Measurements from ENCODE around the gene CAMK2A. TPM values are rescaled to one million over a fixed set of nuclear protein-coding genes. Genes with fewer than 3 reads are reported as not detected.

CAMK2A gene
- total and polyA plus RNA-seq, 10 donors = 0.03 to 1.1 (median 0.66) TPM; not detected in 2

DNA sequence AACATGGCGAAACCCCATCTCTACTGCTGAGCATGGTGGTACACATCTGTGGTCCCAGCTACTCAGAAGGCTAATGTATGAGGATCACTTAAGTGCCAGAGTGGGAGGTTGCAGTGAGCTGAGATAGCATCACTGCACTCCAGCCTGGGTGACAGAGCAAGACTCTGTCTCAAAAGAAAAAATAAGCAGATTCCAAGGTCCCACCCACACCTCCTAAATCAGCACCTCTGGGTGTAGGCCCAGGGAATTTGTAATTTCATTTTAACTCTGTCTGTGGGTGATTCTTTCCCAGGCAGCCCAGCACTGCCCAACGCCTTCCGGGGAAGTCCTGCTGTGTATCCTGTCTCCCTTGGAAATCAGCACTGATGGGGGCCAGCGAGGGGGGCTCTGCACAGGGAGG lies 12.5 kb downstream of the CAMK2A start:
- Histone ChIP-seq H3K36me3 (no peaks in the 10 kb centered on the region), H3K27me3 (replicated peaks in 1 of 7) (peaks cover 0 to 6% (median 0%) of the 10 kb centered on the region in 7 donors), H3K4me1 (no peaks in the 10 kb centered on the region), H3K4me3 (no peak overlapping the region), H3K9me3 (no peaks in the 10 kb centered on the region), H3K27ac (no peak overlapping the region)
- intact Hi-C loops (cut with DNase I; ENCODE audit: low total_unique reads) = no loop called here
- DNase-seq = no peak
- TF ChIP-seq POLR2A (IDR thresholded peaks at IDR 0.05) (no peak), POLR2AphosphoS5 (IDR thresholded peaks at IDR 0.05) (no peak)
- TF ChIP-seq, protein P1, sequence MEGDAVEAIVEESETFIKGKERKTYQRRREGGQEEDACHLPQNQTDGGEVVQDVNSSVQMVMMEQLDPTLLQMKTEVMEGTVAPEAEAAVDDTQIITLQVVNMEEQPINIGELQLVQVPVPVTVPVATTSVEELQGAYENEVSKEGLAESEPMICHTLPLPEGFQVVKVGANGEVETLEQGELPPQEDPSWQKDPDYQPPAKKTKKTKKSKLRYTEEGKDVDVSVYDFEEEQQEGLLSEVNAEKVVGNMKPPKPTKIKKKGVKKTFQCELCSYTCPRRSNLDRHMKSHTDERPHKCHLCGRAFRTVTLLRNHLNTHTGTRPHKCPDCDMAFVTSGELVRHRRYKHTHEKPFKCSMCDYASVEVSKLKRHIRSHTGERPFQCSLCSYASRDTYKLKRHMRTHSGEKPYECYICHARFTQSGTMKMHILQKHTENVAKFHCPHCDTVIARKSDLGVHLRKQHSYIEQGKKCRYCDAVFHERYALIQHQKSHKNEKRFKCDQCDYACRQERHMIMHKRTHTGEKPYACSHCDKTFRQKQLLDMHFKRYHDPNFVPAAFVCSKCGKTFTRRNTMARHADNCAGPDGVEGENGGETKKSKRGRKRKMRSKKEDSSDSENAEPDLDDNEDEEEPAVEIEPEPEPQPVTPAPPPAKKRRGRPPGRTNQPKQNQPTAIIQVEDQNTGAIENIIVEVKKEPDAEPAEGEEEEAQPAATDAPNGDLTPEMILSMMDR (IDR thresholded peaks at IDR 0.05 in 8 of 11, conservative IDR thresholded peaks at IDR 0.05 in 3 of 11) = no peak
- 74 to 90% (median 81%) methylated on average over 3 to 4 of the region's 4 CpGs for WGBS, 5 donors

DNA sequence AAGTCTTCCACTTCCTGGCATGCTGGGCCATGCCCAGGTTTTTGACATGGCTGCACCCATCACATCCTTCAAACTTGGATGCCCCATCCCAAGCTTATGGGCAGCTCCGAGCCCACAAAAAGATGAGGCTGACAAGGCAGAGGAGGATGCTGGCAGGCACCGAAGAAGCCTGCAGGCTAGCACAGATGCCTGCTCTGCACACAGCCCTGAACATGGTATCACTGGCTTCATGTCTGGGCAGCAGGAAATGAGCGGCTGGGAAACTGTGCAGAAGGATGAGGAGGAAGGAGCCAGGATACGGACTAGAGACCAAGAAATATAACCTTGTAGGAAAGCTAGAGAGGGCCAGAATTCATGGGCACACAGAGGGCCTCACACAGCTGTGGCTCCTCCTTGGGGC lies 14.8 kb downstream of the CAMK2A start:
- H3K4me1 ChIP-seq = no peaks in the 10 kb centered on the region
- H3K27me3 ChIP-seq (replicated peaks in 1 of 7) = peaks cover 0 to 4% (median 0%) of the 10 kb centered on the region in 7 donors
- H3K4me3 ChIP-seq = no peak overlapping the region
- no peaks in the 10 kb centered on the region for H3K9me3 ChIP-seq
- H3K36me3 ChIP-seq = no peaks in the 10 kb centered on the region
- intact Hi-C loops (cut with DNase I; ENCODE audit: low total_unique reads) = no loop called here
- 82 to 94% (median 87%) methylated on average over 4 of the region's 4 CpGs for WGBS, 5 donors
- no peak overlapping the region for H3K27ac ChIP-seq
- TF ChIP-seq, protein P1 (IDR thresholded peaks at IDR 0.05 in 8 of 11, conservative IDR thresholded peaks at IDR 0.05 in 3 of 11) = no peak
- TF ChIP-seq POLR2AphosphoS5 (IDR thresholded peaks at IDR 0.05) (no peak), POLR2A (IDR thresholded peaks at IDR 0.05) (no peak)
- no peak for DNase-seq

DNA sequence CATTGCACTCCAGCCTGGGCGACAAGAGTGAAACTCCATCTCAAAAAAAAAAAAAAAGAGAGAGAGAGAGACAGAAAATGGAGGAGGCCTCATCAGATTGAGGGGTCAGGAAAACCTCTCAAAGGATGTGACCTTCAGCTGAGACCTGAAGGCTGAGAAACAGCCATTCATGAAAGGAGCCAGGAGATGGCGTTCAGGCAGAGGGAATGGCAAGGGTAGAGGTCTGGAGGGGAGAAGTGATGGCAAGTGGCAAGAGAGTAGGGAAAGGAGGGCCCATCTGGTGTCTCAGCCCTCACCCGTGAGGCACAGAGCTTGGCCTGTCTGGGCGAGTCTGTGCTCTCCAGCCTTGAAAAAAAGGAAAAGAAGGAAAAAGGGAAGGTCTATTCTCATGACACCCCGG lies 17.0 kb downstream of the CAMK2A start:
- H3K9me3 ChIP-seq = no peaks in the 10 kb centered on the region
- H3K27me3 ChIP-seq (replicated peaks in 1 of 7) = peaks cover 0 to 4% (median 0%) of the 10 kb centered on the region in 7 donors
- intact Hi-C loops (cut with DNase I; ENCODE audit: low total_unique reads) = no loop called here
- no peak overlapping the region for H3K4me3 ChIP-seq
- no peaks in the 10 kb centered on the region for H3K4me1 ChIP-seq
- no peak overlapping the region for H3K27ac ChIP-seq
- H3K36me3 ChIP-seq = no peaks in the 10 kb centered on the region
- DNase-seq = no peak
- TF ChIP-seq POLR2AphosphoS5 (IDR thresholded peaks at IDR 0.05) = no peak
- TF ChIP-seq, protein P1 (IDR thresholded peaks at IDR 0.05 in 8 of 11, conservative IDR thresholded peaks at IDR 0.05 in 3 of 11) = peak in 3 of 11 experiments; percentile 27 to 37 (median 28)
- WGBS, 5 donors = 54 to 79% (median 62%) methylated on average over 5 of the region's 5 CpGs

DNA sequence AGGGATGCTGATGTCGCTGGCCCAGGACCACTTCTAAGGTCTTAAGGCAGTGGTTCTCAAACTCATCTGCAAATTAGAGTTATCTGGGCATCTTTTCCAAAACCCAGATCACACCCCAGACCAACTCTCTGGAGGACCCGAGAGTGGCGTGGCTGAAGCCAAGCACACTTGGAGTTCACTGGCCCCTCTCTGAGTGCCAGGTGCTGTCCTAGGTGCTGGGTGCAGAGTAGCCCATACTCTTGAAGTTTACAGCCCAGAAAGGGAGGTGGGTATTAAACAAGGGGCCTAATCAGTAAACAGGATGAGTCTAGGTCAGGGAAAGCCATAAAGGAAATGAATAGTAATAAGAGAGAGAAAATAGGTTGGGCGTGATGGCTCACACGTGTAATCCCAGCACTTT lies 17.6 kb downstream of the CAMK2A start:
- no peak overlapping the region for H3K4me3 ChIP-seq
- H3K27me3 ChIP-seq (replicated peaks in 1 of 7) = peaks cover 0 to 4% (median 0%) of the 10 kb centered on the region in 7 donors
- no peak for DNase-seq
- no peaks in the 10 kb centered on the region for H3K9me3 ChIP-seq
- no peaks in the 10 kb centered on the region for H3K36me3 ChIP-seq
- intact Hi-C loops (cut with DNase I; ENCODE audit: low total_unique reads) = no loop called here
- H3K27ac ChIP-seq = no peak overlapping the region
- TF ChIP-seq POLR2AphosphoS5 (IDR thresholded peaks at IDR 0.05) = no peak
- 70 to 78% (median 75%) methylated on average over 5 of the region's 5 CpGs for WGBS, 5 donors
- H3K4me1 ChIP-seq = no peaks in the 10 kb centered on the region

DNA sequence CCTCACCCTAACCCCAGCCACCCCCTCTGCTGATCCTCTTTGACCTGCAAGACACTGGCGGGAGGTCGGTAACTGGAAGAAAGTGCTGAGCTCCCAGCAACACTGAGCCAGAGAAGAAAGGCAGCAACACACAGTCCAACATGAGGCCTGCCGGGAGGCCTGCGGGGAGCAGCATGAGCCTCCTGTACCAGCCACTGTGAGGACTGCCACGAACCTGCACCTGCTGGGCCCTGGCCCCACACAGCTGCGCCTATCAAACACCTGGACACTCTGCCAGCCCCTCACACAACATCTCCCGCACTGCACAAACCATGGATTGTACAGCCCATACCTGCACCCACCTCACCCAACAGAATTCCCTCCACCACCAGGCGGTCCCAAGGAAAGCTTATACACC lies 18.3 kb downstream of the CAMK2A start:
- no peaks in the 10 kb centered on the region for H3K4me1 ChIP-seq
- TF ChIP-seq POLR2A (IDR thresholded peaks at IDR 0.05) (no peak), POLR2AphosphoS5 (IDR thresholded peaks at IDR 0.05) (no peak)
- TF ChIP-seq, protein P1 (IDR thresholded peaks at IDR 0.05 in 8 of 11, conservative IDR thresholded peaks at IDR 0.05 in 3 of 11) = no peak
- no peak for DNase-seq
- no peaks in the 10 kb centered on the region for H3K36me3 ChIP-seq
- peaks cover 0 to 4% (median 0%) of the 10 kb centered on the region in 7 donors for H3K27me3 ChIP-seq (replicated peaks in 1 of 7)
- H3K4me3 ChIP-seq = no peak overlapping the region
- intact Hi-C loops (cut with DNase I; ENCODE audit: low total_unique reads) = no loop called here
- WGBS, 5 donors = 68 to 96% (median 88%) methylated on average over 5 to 8 of the region's 8 CpGs
- no peaks in the 10 kb centered on the region for H3K9me3 ChIP-seq
- no peak overlapping the region for H3K27ac ChIP-seq

Measured in spleen (tissue), 11 donors.